ENCODE measurements around the gene CD300LG.

- TF ChIP-seq GATA2 (IDR thresholded peaks at IDR 0.05; ENCODE audit: low read depth, low read length): no peak
- TF ChIP-seq GATA3 (IDR thresholded peaks at IDR 0.05; ENCODE audit: low read depth, low read length): no peak
These were observed 51.5 kb downstream of the CD300LG start for GRCh38 chr17:43898446-43898845.

All from SH-SY5Y (cell line).